Uterus (tissue), 4 donors: ENCODE measurements around the gene FBXL13. TPM values are rescaled to one million over a fixed set of nuclear protein-coding genes. Genes with fewer than 3 reads are reported as not detected.
"Not testable (repeated sequence)": the region's sequence is repeated elsewhere in the genome, so short reads cannot be mapped to it uniquely, and the experiment has no call there.

Source experiments
- DNase-seq, 2 donors: peaks; one replicate each; pipeline ENCODE4 v3.0.0-alpha.2; 2019 to 2020
- H3K27ac ChIP-seq, 2 donors: fragments of 200-600 bp; sonication (generic); 1 replicate in 1 of 2; 2 replicates in 1 of 2; pipeline ENCODE4 v1.5.1; 2016 to 2018
- H3K27me3 ChIP-seq, 2 donors: fragments of 200-600 bp; sonication (generic); one replicate each; pipeline ENCODE4 v1.5.1; 2018 to 2019; ENCODE audit warnings: control low read depth in 1 of 2
- H3K36me3 ChIP-seq, 2 donors: fragments of 200-600 bp; sonication (generic); one replicate each; pipeline ENCODE4 v1.5.1; 2019; ENCODE audit warnings: control low read depth in 1 of 2
- H3K4me1 ChIP-seq, 2 donors: fragments of 200-600 bp; sonication (generic); one replicate each; pipeline ENCODE4 v1.5.1; 2018 to 2019; ENCODE audit warnings: control low read depth in 1 of 2
- H3K4me3 ChIP-seq, 2 donors: fragments of 200-600 bp; sonication (generic); 1 replicate in 1 of 2; 2 replicates in 1 of 2; pipeline ENCODE4 v1.5.1; 2018 to 2019; ENCODE audit warnings: mild to moderate bottlenecking in 1 of 2
- H3K9me3 ChIP-seq, 2 donors: fragments of 200-600 bp; sonication (generic); one replicate each; pipeline ENCODE4 v1.5.1; 2019; ENCODE audit warnings: control low read depth in 1 of 2
- CTCF ChIP-seq, 4 experiments: fragments of 200-600 bp in 2 of 4; fragments of 450-650 bp in 2 of 4; sonication (generic) in 2 of 4; IDR thresholded peaks; one replicate each; pipeline ENCODE4 v1.5.1; 2016 to 2019; ENCODE audit warnings: antibody characterized with exemption in 4 of 4, mild to moderate bottlenecking in 2 of 4, moderate library complexity in 1 of 4
- POLR2A ChIP-seq, 2 donors: fragments of 450-650 bp; IDR thresholded peaks; one replicate each; pipeline ENCODE4 v1.6.1; 2016; ENCODE audit warnings: antibody characterized with exemption in 2 of 2, mild to moderate bottlenecking in 1 of 2, moderate library complexity in 1 of 2
- intact Hi-C: fragments of 100-400 bp; cut with DNase I; formaldehyde crosslinking; loops from one replicate; pipeline ENCODE4 v1.15.1; 2023; ENCODE audit warnings: low total_unique reads
- total RNA-seq, 4 donors: library from RNA; depleted of rRNA in 3 of 4; stranded (reverse); fragments of >200 nt in 3 of 4; gene quantifications; one replicate each; pipeline versions ENCODE4 v1.1.0 to v1.2.4, GENCODE V29; 2014 to 2023
- donor health status: DM: yes; HTN: yes; CAD: no.

The FBXL13 gene
- total RNA-seq, 4 donors from 2014 or later, result 1.2 to 12.9 (median 5.5) TPM

DNA sequence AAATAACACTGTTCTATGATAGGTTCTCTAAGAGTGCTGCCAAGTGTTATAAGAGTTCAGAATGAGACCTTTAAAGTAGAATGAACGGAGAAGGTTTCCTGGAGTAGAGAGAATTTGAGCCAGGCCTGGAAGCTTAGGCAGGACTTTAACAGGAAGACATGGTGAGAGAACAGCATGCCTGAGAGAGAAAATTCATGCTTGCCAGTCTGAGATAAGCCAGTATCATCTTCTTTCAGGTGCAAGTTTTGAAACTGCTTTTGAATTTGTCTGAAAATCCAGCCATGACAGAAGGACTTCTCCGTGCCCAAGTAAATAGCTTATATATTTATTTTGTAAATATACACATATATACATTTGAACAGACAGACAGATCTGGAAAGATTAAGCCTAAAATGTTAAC lies 22.4 kb upstream of the FBXL13 start:
- Histone ChIP-seq H3K36me3 (no peaks in the 10 kb centered on the region), H3K27me3 (no peaks in the 10 kb centered on the region), H3K4me1 (no peaks in the 10 kb centered on the region), H3K4me3 (no peak overlapping the region), H3K9me3 (no peaks in the 10 kb centered on the region), H3K27ac (no peak overlapping the region)
- intact Hi-C loops, result no loop called here
- no peak for TF ChIP-seq POLR2A (IDR thresholded peaks at IDR 0.05)
- TF ChIP-seq CTCF (IDR thresholded peaks at IDR 0.05), result no peak
- no peak for DNase-seq

DNA sequence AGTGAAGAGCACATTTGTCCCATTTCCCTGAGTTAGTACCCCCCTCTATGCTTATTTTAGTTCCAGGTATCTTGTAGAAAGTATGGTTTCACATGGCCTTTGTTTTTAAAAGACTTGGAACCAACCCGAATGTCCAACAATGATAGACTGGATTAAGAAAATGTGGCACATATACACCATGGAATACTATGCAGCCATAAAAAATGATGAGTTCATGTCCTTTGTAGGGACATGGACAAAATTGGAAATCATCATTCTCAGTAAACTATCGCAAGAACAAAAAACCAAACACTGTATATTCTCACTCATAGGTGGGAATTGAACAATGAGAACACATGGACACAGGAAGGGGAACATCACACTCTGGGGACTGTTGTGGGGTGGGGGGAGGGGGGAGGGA lies 21.0 kb upstream of the FBXL13 start:
- intact Hi-C loops, H3K4me1 ChIP-seq, DNase-seq, H3K36me3 ChIP-seq, H3K27ac ChIP-seq, H3K27me3 ChIP-seq, H3K9me3 ChIP-seq, H3K4me3 ChIP-seq: not testable (repeated sequence)

DNA sequence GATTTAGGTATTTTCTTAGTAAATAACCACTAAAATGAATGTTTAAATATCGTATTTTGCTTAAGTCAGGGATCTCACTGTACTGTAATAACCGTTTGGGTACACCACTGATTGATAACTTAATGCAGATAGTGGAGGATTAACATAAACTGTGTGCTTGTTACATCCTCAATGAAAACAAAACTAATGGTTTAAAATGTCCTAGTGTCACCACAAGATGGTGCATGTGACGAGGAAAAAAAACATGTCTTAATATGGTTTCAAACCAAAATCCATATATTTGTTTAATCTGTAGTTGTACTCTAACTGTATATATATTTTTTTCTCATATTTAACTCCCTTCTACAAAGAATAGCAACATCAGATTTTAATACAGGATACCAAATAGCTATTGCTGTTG lies 19.5 kb upstream of the FBXL13 start:
- H3K9me3 ChIP-seq, result no peaks in the 10 kb centered on the region
- no peaks in the 10 kb centered on the region for H3K27me3 ChIP-seq
- no peak overlapping the region for H3K27ac ChIP-seq
- no peak for TF ChIP-seq CTCF (IDR thresholded peaks at IDR 0.05)
- no peak for TF ChIP-seq POLR2A (IDR thresholded peaks at IDR 0.05)
- H3K36me3 ChIP-seq, result no peaks in the 10 kb centered on the region
- no peak for DNase-seq
- no peak overlapping the region for H3K4me3 ChIP-seq
- H3K4me1 ChIP-seq, result no peaks in the 10 kb centered on the region
- intact Hi-C loops, result no loop called here

- H3K4me1 ChIP-seq, result no peaks in the 10 kb centered on the region
- intact Hi-C loops, result no loop called here
- no peak overlapping the region for H3K27ac ChIP-seq
- TF ChIP-seq POLR2A (IDR thresholded peaks at IDR 0.05) (no peak), CTCF (IDR thresholded peaks at IDR 0.05) (no peak)
- no peaks in the 10 kb centered on the region for H3K9me3 ChIP-seq
- H3K36me3 ChIP-seq, result no peaks in the 10 kb centered on the region
- DNase-seq, result no peak
- no peaks in the 10 kb centered on the region for H3K27me3 ChIP-seq
- H3K4me3 ChIP-seq, result no peak overlapping the region
Measured at GRCh38 chr7:103093429-103093828, 18.8 kb upstream of the FBXL13 start.

- H3K36me3 ChIP-seq, intact Hi-C loops, H3K27ac ChIP-seq, H3K9me3 ChIP-seq, H3K4me1 ChIP-seq, H3K27me3 ChIP-seq, DNase-seq, H3K4me3 ChIP-seq: not testable (repeated sequence)
Measured at GRCh38 chr7:103092321-103092720, 17.7 kb upstream of the FBXL13 start.

DNA sequence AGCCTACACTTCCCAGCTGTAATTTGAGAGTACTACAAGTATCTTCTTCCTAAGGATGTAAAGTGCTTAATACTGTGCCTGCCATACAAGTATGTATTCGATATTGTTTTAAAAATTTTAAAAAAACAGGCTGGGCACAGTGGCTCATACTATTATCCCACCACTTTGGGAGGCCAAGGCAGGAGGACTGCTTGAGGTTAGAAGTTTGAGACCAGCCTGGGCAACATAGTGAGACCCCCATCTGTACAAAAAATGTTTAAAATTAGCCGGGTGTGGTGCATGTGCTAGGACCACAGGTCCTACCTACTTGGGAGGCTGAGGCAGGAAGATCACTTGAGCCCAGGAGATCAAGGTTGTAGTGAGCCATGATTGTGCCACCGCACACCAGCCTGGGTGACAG lies 8.6 kb upstream of the FBXL13 start:
- intact Hi-C loops, result no loop called here
- no peaks in the 10 kb centered on the region for H3K36me3 ChIP-seq
- no peak for DNase-seq
- no peak overlapping the region for H3K4me3 ChIP-seq
- H3K9me3 ChIP-seq, result no peaks in the 10 kb centered on the region
- TF ChIP-seq CTCF (IDR thresholded peaks at IDR 0.05), result no peak
- TF ChIP-seq POLR2A (IDR thresholded peaks at IDR 0.05), result no peak
- H3K27me3 ChIP-seq, result no peaks in the 10 kb centered on the region
- no peak overlapping the region for H3K27ac ChIP-seq
- no peaks in the 10 kb centered on the region for H3K4me1 ChIP-seq
